ENCODE results near the gene DHFR. TPM values are rescaled to one million over a fixed set of nuclear protein-coding genes. Genes with fewer than 3 reads are reported as not detected.

The DHFR gene
- total and polyA plus RNA-seq, 9 of the 15 experiments (the other 6 are each of a cell fraction or from before 2014, with no cell fraction given): 45.6 to 176 (median 97.7) TPM

DNA sequence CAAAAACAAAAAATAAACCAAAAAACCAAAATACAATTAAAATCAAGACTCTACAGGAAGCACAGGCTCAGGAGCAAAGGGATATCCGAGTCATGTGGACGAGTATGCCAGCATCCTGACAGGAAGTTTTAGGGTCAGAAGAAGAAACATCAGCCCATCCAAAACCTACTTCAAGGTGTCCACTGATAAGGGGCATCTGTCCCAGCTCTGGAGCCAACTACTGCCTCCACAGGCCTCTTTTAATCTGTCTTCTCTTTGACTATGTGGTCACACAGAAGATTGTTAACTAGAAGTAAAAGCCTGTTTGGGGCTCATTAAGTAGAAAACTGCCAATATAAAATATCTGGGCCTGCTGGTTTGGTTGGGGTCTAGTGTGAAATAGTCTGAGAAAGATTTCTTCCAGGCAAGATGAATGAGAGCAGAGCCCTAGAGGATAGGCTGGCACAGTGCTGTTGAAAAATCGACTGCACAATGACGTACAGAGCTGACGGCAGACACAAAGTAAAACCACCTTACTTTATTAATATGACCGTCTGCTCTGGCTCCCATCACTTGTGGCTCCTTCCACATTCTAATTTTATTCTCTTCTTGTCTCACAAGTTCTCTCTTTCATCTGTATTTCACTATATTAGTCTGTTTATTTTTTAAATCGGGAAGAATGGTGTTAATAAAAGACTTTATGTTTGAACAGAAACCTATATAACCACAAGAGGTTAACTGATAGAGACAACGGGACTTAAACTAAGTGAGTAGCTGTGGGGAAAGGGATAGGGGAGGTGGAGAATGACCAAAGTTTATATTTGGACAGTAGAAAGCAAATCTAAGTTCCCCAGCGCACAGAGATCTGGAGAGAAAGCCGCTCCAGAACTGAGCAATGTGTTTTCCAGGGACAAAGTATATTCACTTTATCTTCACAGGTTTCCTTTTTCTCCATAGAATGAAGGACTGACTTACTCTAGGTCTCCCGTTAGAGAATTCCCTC is 23.2 kb downstream of the DHFR start (continued):
- TF ChIP-seq GATAD2B (IDR thresholded peaks at IDR 0.05; ENCODE audit: borderline replicate concordance): no peak
- peak; percentile 63 for TF ChIP-seq TCF3 (CRISPR knock-in tag; IDR thresholded peaks at IDR 0.05)
- 0 out of 2 replicates have a peak, but pooled peaks have one; percentile 38 for TF ChIP-seq POLR2AphosphoS5 (IDR thresholded peaks at IDR 0.05; ENCODE audit: control insufficient read depth, insufficient read depth, low read depth, low read length)
- TF ChIP-seq FOXK1 (CRISPR knock-in tag; IDR thresholded peaks at IDR 0.05; ENCODE audit: borderline replicate concordance): no peak
- TF ChIP-seq, protein P1, sequence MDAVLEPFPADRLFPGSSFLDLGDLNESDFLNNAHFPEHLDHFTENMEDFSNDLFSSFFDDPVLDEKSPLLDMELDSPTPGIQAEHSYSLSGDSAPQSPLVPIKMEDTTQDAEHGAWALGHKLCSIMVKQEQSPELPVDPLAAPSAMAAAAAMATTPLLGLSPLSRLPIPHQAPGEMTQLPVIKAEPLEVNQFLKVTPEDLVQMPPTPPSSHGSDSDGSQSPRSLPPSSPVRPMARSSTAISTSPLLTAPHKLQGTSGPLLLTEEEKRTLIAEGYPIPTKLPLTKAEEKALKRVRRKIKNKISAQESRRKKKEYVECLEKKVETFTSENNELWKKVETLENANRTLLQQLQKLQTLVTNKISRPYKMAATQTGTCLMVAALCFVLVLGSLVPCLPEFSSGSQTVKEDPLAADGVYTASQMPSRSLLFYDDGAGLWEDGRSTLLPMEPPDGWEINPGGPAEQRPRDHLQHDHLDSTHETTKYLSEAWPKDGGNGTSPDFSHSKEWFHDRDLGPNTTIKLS (IDR thresholded peaks at IDR 0.05; ENCODE audit: borderline replicate concordance, low read depth): no peak
- TF ChIP-seq CBFA2T2 (conservative IDR thresholded peaks at IDR 0.05): peak; percentile 46
- TF ChIP-seq, protein P2, sequence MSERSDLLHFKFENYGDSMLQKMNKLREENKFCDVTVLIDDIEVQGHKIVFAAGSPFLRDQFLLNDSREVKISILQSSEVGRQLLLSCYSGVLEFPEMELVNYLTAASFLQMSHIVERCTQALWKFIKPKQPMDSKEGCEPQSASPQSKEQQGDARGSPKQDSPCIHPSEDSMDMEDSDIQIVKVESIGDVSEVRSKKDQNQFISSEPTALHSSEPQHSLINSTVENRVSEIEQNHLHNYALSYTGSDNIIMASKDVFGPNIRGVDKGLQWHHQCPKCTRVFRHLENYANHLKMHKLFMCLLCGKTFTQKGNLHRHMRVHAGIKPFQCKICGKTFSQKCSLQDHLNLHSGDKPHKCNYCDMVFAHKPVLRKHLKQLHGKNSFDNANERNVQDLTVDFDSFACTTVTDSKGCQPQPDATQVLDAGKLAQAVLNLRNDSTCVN (CRISPR knock-in tag; IDR thresholded peaks at IDR 0.05): no peak
- TF ChIP-seq, protein P3, sequence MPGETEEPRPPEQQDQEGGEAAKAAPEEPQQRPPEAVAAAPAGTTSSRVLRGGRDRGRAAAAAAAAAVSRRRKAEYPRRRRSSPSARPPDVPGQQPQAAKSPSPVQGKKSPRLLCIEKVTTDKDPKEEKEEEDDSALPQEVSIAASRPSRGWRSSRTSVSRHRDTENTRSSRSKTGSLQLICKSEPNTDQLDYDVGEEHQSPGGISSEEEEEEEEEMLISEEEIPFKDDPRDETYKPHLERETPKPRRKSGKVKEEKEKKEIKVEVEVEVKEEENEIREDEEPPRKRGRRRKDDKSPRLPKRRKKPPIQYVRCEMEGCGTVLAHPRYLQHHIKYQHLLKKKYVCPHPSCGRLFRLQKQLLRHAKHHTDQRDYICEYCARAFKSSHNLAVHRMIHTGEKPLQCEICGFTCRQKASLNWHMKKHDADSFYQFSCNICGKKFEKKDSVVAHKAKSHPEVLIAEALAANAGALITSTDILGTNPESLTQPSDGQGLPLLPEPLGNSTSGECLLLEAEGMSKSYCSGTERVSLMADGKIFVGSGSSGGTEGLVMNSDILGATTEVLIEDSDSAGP (CRISPR knock-in tag; IDR thresholded peaks at IDR 0.05): no peak
- no peak for TF ChIP-seq ERF (CRISPR knock-in tag; IDR thresholded peaks at IDR 0.05)
- 0 out of 2 replicates have a peak, but pooled peaks have one; percentile 22 for TF ChIP-seq TEAD4 (IDR thresholded peaks at IDR 0.05; ENCODE audit: low read length)
- no peak for TF ChIP-seq TEAD4 (CRISPR knock-in tag; IDR thresholded peaks at IDR 0.05; ENCODE audit: borderline replicate concordance)
- TF ChIP-seq ZNF133 (CRISPR knock-in tag; IDR thresholded peaks at IDR 0.05): no peak
